Liver (tissue), 9 donors: Measurements from ENCODE around the gene TCF7L1. TPM values are rescaled to one million over a fixed set of nuclear protein-coding genes. Genes with fewer than 3 reads are reported as not detected.
A peak's percentile ranks its signal among the peaks of the same experiment; 100 is the strongest.

Experiments used
- DNase-seq: peaks from one replicate; pipeline ENCODE4 v3.0.0-alpha.2; 2017; ENCODE audit warnings: low spot score
- H3K27ac ChIP-seq, 2 donors: one replicate each; pipeline ENCODE4 v1.7.0; 2013; ENCODE audit warnings: inconsistent platforms in 2 of 2, low read length in 2 of 2, control low read depth in 1 of 2, low read depth in 1 of 2, mild to moderate bottlenecking in 1 of 2
- H3K27me3 ChIP-seq, 4 donors: one replicate each; pipeline versions ENCODE4 v1.6.1 to v1.7.0; 2013; ENCODE audit warnings: low read length in 3 of 4, inconsistent platforms in 1 of 4, mild to moderate bottlenecking in 1 of 4, moderate library complexity in 1 of 4; ENCODE audit not compliant: control insufficient read depth in 4 of 4, insufficient read depth in 4 of 4
- H3K36me3 ChIP-seq, 4 donors: one replicate each; pipeline versions ENCODE4 v1.6.1 to v1.7.0; 2013; ENCODE audit warnings: low read length in 3 of 4, mild to moderate bottlenecking in 3 of 4, low read depth in 1 of 4, moderate library complexity in 1 of 4; ENCODE audit not compliant: control insufficient read depth in 4 of 4, insufficient read depth in 3 of 4
- H3K4me1 ChIP-seq, 4 donors: one replicate each; pipeline versions ENCODE4 v1.6.1 to v1.7.0; 2013; ENCODE audit warnings: low read length in 3 of 4, mild to moderate bottlenecking in 3 of 4, moderate library complexity in 1 of 4; ENCODE audit not compliant: control insufficient read depth in 4 of 4, insufficient read depth in 4 of 4
- H3K4me3 ChIP-seq, 3 donors: one replicate each; pipeline versions ENCODE4 v1.6.1 to v1.7.0; 2013; ENCODE audit warnings: low read length in 3 of 3, control low read depth in 1 of 3, low read depth in 1 of 3, mild to moderate bottlenecking in 1 of 3
- H3K9ac ChIP-seq, 2 donors: one replicate each; pipeline ENCODE4 v1.7.0; 2013; ENCODE audit warnings: low read length in 2 of 2, mild to moderate bottlenecking in 2 of 2, moderate library complexity in 2 of 2, control low read depth in 1 of 2, low read depth in 1 of 2
- H3K9me3 ChIP-seq, 4 donors: one replicate each; pipeline versions ENCODE4 v1.6.1 to v1.7.0; 2013; ENCODE audit warnings: low read length in 3 of 4; ENCODE audit not compliant: control insufficient read depth in 4 of 4
- CTCF ChIP-seq: fragments of 150-350 bp; IDR thresholded peaks from 2 replicates; pipeline ENCODE4 v1.5.1; 2017; ENCODE audit warnings: improper control_type of control experiment, low read depth, low read length; ENCODE audit not compliant: missing input control
- EGR1 ChIP-seq, 2 donors: IDR thresholded peaks; 2 replicates each; pipeline ENCODE4 v1.6.1; 2016 to 2018; ENCODE audit warnings: antibody characterized with exemption in 2 of 2, low read depth in 2 of 2
- FOXA1 ChIP-seq: IDR thresholded peaks from 2 replicates; pipeline ENCODE4 v1.6.1; 2016; ENCODE audit warnings: antibody characterized with exemption
- FOXA2 ChIP-seq: IDR thresholded peaks from 2 replicates; pipeline ENCODE4 v1.6.1; 2016; ENCODE audit warnings: antibody characterized with exemption
- GABPA ChIP-seq, 2 donors: IDR thresholded peaks in 1 of 2; conservative IDR thresholded peaks in 1 of 2; 2 replicates each; pipeline ENCODE4 v1.6.1; 2016; ENCODE audit warnings: antibody characterized with exemption in 2 of 2, mild to moderate bottlenecking in 1 of 2, moderate library complexity in 1 of 2
- HNF4A ChIP-seq, 2 donors: conservative IDR thresholded peaks; 2 replicates each; pipeline ENCODE4 v1.6.1; 2016; ENCODE audit warnings: antibody characterized with exemption in 2 of 2, mild to moderate bottlenecking in 2 of 2
- HNF4G ChIP-seq: IDR thresholded peaks from 2 replicates; pipeline ENCODE4 v1.6.1; 2016; ENCODE audit warnings: antibody characterized with exemption
- JUND ChIP-seq, 2 donors: IDR thresholded peaks; 2 replicates each; pipeline ENCODE4 v1.6.1; 2016; ENCODE audit warnings: antibody characterized with exemption in 2 of 2
- NR2F2 ChIP-seq: IDR thresholded peaks from 2 replicates; pipeline ENCODE4 v1.6.1; 2016; ENCODE audit warnings: antibody characterized with exemption
- RAD21 ChIP-seq, 2 donors: IDR thresholded peaks; 2 replicates each; pipeline ENCODE4 v1.6.1; 2016; ENCODE audit warnings: antibody characterized with exemption in 2 of 2, mild to moderate bottlenecking in 2 of 2
- RXRA ChIP-seq, 2 donors: IDR thresholded peaks; 2 replicates each; pipeline ENCODE4 v1.6.1; 2017 to 2018; ENCODE audit warnings: antibody characterized with exemption in 2 of 2, mild to moderate bottlenecking in 1 of 2
- SP1 ChIP-seq: IDR thresholded peaks from 2 replicates; pipeline ENCODE4 v1.6.1; 2018; ENCODE audit warnings: antibody characterized with exemption, mild to moderate bottlenecking
- TAF1 ChIP-seq: conservative IDR thresholded peaks from 2 replicates; pipeline ENCODE4 v1.6.1; 2016; ENCODE audit warnings: antibody characterized with exemption, mild to moderate bottlenecking
- YY1 ChIP-seq: IDR thresholded peaks from 2 replicates; pipeline ENCODE4 v1.6.1; 2016; ENCODE audit warnings: antibody characterized with exemption, mild to moderate bottlenecking
- WGBS: extraction: QIAGEN DNeasy Blood & Tissue Kit; methylation state at CpG from one replicate; pipeline ENCODE4 v1.1.7; 2013; 5-methylcytosine and 5-hydroxymethylcytosine counted together
- polyA plus RNA-seq, 2 donors: library from polyadenylated mRNA; stranded (reverse) in 1 of 2; unstranded in 1 of 2; fragments of 200-250 nt in 1 of 2; fragments of >200 nt in 1 of 2; fragmentation: Nextera tagmentation in 1 of 2; extraction: Ambion mirVana in 1 of 2; gene quantifications; one replicate each; pipeline versions ENCODE4 v1.2.1 to v1.2.3, GENCODE V29; 2013 to 2015
- total RNA-seq, 2 donors: library from RNA; depleted of rRNA; stranded (reverse); fragments of >200 nt; gene quantifications; one replicate each; pipeline ENCODE4 v1.2.3, GENCODE V29; 2014
- TF ChIP-seq, protein P1 (sequence below): IDR thresholded peaks from 2 replicates; pipeline ENCODE4 v1.6.1; 2016; ENCODE audit warnings: antibody characterized with exemption
- TF ChIP-seq, protein P2 (sequence below): IDR thresholded peaks from 2 replicates; pipeline ENCODE4 v1.6.1; 2016; ENCODE audit warnings: antibody characterized with exemption
- TF ChIP-seq, protein P3 (sequence below): IDR thresholded peaks from 2 replicates; pipeline ENCODE4 v1.6.1; 2016; ENCODE audit warnings: antibody characterized with exemption, mild to moderate bottlenecking
- TF ChIP-seq, protein P4 (sequence below): IDR thresholded peaks from 2 replicates; pipeline ENCODE4 v1.6.1; 2016; ENCODE audit warnings: antibody characterized with exemption
- donor health status: healthy.
- donor health status: healthy.
- donor health status: healthy.
- donor health status: healthy.
- donor health status: healthy.

The TCF7L1 gene
- total and polyA plus RNA-seq, 4 donors, result 1.6 to 6.0 (median 4.8) TPM

DNA sequence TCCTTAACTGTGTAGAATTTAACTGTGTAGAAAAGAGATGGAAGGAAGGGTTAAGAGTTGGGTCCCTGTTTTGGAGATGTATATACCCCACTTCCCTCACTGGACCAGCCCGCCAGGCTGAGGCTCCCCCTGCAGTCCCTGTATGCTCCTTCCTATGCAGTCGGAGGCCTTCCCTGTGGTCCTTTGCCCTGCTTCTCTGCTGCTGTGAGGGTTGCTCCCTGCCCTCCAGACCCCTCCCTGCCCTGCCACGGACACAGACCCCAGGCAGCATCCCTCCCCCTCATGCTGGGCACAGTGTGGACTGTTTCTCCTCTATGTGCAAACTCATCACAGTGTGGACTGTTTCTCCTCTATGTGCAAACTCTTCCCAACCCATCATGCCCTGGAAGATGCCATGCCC is 105.9 kb downstream of the TCF7L1 start (continued):
- no peak for TF ChIP-seq HNF4A (conservative IDR thresholded peaks at IDR 0.05)
- TF ChIP-seq GABPA (IDR thresholded peaks at IDR 0.05 in 1 of 2, conservative IDR thresholded peaks at IDR 0.05 in 1 of 2), result no peak
- TF ChIP-seq TAF1, result no peak

GRCh38 chr2:85240055-85240454 is 106.9 kb downstream of the TCF7L1 start:
- Histone ChIP-seq H3K9ac (no peak overlapping the region), H3K36me3 (no peaks in the 10 kb centered on the region), H3K9me3 (no peaks in the 10 kb centered on the region), H3K27me3 (no peaks in the 10 kb centered on the region), H3K4me1 (peaks cover 0 to 7% (median 4%) of the 10 kb centered on the region in 4 donors), H3K4me3 (no peak overlapping the region), H3K27ac (no peak overlapping the region)
- WGBS, result 82% methylated on average over 8 of the region's 8 CpGs
- DNase-seq, result no peak
- TF ChIP-seq, protein P1, sequence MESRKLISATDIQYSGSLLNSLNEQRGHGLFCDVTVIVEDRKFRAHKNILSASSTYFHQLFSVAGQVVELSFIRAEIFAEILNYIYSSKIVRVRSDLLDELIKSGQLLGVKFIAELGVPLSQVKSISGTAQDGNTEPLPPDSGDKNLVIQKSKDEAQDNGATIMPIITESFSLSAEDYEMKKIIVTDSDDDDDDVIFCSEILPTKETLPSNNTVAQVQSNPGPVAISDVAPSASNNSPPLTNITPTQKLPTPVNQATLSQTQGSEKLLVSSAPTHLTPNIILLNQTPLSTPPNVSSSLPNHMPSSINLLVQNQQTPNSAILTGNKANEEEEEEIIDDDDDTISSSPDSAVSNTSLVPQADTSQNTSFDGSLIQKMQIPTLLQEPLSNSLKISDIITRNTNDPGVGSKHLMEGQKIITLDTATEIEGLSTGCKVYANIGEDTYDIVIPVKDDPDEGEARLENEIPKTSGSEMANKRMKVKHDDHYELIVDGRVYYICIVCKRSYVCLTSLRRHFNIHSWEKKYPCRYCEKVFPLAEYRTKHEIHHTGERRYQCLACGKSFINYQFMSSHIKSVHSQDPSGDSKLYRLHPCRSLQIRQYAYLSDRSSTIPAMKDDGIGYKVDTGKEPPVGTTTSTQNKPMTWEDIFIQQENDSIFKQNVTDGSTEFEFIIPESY, result no peak
- peak; percentile 42 for TF ChIP-seq NR2F2
- TF ChIP-seq CTCF, result no peak

DNA sequence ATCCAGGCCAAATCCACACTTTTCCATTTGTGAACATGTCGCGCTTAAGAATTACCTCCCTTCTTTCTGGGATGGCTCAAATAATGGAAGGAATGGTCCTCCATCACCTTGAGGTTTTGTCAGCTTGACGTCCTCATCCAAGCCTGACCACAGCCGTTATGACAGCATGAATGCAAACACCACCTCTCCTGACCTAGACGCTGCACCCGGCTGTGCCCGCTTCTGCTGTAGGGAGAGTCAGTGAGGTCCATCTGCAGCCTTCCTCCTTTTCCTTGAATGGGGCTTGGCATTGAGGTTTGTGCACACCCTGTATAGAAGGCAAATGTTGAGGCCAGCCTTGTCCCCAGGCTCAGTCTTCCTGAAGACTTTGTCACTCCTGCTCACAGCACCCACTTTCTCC is 109.1 kb downstream of the TCF7L1 start:
- Histone ChIP-seq H3K36me3 (no peaks in the 10 kb centered on the region), H3K9ac (no peak overlapping the region), H3K27ac (no peak overlapping the region), H3K4me3 (no peak overlapping the region), H3K9me3 (no peaks in the 10 kb centered on the region), H3K4me1 (peaks cover 0 to 2% (median under 1%) of the 10 kb centered on the region in 4 donors), H3K27me3 (no peaks in the 10 kb centered on the region)
- DNase-seq, result no peak
- TF ChIP-seq, protein P2, sequence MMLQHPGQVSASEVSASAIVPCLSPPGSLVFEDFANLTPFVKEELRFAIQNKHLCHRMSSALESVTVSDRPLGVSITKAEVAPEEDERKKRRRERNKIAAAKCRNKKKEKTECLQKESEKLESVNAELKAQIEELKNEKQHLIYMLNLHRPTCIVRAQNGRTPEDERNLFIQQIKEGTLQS, result no peak
- TF ChIP-seq, protein P3, sequence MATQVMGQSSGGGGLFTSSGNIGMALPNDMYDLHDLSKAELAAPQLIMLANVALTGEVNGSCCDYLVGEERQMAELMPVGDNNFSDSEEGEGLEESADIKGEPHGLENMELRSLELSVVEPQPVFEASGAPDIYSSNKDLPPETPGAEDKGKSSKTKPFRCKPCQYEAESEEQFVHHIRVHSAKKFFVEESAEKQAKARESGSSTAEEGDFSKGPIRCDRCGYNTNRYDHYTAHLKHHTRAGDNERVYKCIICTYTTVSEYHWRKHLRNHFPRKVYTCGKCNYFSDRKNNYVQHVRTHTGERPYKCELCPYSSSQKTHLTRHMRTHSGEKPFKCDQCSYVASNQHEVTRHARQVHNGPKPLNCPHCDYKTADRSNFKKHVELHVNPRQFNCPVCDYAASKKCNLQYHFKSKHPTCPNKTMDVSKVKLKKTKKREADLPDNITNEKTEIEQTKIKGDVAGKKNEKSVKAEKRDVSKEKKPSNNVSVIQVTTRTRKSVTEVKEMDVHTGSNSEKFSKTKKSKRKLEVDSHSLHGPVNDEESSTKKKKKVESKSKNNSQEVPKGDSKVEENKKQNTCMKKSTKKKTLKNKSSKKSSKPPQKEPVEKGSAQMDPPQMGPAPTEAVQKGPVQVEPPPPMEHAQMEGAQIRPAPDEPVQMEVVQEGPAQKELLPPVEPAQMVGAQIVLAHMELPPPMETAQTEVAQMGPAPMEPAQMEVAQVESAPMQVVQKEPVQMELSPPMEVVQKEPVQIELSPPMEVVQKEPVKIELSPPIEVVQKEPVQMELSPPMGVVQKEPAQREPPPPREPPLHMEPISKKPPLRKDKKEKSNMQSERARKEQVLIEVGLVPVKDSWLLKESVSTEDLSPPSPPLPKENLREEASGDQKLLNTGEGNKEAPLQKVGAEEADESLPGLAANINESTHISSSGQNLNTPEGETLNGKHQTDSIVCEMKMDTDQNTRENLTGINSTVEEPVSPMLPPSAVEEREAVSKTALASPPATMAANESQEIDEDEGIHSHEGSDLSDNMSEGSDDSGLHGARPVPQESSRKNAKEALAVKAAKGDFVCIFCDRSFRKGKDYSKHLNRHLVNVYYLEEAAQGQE, result no peak
- TF ChIP-seq FOXA1 (no peak), JUND (IDR thresholded peaks at IDR 0.05) (no peak), HNF4G (no peak), EGR1 (IDR thresholded peaks at IDR 0.05; ENCODE audit: low read depth in 2 of 2) (no peak), YY1 (no peak), GABPA (IDR thresholded peaks at IDR 0.05 in 1 of 2, conservative IDR thresholded peaks at IDR 0.05 in 1 of 2) (no peak), CTCF (no peak), TAF1 (no peak), SP1 (no peak), FOXA2 (no peak), RXRA (IDR thresholded peaks at IDR 0.05) (no peak), RAD21 (IDR thresholded peaks at IDR 0.05) (no peak), HNF4A (conservative IDR thresholded peaks at IDR 0.05) (no peak), NR2F2 (no peak)
- TF ChIP-seq, protein P1, result no peak
- TF ChIP-seq, protein P4, sequence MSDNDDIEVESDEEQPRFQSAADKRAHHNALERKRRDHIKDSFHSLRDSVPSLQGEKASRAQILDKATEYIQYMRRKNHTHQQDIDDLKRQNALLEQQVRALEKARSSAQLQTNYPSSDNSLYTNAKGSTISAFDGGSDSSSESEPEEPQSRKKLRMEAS, result no peak
- WGBS, result 96% methylated on average over 7 of the region's 7 CpGs
